Measurements from ENCODE around the gene LUZP2. TPM values are rescaled to one million over a fixed set of nuclear protein-coding genes. Genes with fewer than 3 reads are reported as not detected.

The LUZP2 gene
- total RNA-seq, 1 donor from 2014 or later = 0.96 TPM

DNA sequence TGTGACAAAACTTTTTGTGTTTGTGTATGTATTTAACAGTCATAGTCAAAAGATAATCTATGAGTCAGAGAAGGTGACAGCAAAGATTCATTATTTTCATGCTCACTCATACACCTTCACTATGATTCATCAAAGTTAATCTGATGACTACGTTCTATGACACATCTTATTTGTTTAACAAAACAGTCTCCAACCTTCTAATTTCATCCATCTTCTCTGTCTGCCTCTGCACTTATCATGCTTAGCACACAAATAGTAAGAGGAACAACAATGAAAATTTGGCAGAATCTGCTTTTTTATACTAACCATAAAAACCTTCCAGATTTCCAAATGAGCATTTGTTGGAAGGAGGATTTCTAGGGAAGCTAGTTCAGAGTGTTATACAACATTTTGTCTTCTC lies 568.9 kb downstream of the LUZP2 start:
- Mint-ChIP-seq H3K27ac (ENCODE audit: unreplicated experiment) (no peak overlapping the region), H3K36me3 (ENCODE audit: unreplicated experiment) (no peaks in the 10 kb centered on the region), H3K4me3 (ENCODE audit: unreplicated experiment) (no peak overlapping the region), H3K27me3 (ENCODE audit: unreplicated experiment) (no peaks in the 10 kb centered on the region), H3K9me3 (ENCODE audit: unreplicated experiment) (peaks cover 1% of the 10 kb centered on the region), H3K4me1 (ENCODE audit: low read depth, unreplicated experiment) (no peaks in the 10 kb centered on the region)
- no peak for DNase-seq
- TF ChIP-seq CTCF (IDR thresholded peaks at IDR 0.05; ENCODE audit: partially characterized antibody, unreplicated experiment) = no peak

DNA sequence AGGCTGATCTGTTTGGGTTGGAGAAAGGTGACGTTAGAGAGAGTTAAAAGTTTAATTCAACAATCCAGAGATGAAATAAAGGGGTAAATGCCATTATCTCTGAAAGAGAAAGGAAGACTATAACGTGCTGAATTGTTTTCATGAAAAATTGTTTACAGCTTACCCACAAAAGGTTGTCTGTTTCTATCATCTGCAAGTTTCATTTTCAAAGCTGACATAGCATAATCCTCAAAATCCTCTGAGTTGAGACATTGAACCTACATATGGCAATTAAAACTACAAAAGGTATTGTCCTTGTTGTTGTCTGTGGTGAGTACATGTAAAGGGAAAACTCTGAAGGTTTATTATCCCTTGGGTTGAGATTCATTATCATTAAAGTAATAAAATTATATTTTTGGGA lies 569.9 kb downstream of the LUZP2 start:
- Mint-ChIP-seq H3K4me3 (ENCODE audit: unreplicated experiment) (no peak overlapping the region), H3K36me3 (ENCODE audit: unreplicated experiment) (no peaks in the 10 kb centered on the region), H3K9me3 (ENCODE audit: unreplicated experiment) (peaks cover 1% of the 10 kb centered on the region), H3K27me3 (ENCODE audit: unreplicated experiment) (no peaks in the 10 kb centered on the region), H3K27ac (ENCODE audit: unreplicated experiment) (no peak overlapping the region), H3K4me1 (ENCODE audit: low read depth, unreplicated experiment) (no peaks in the 10 kb centered on the region)
- TF ChIP-seq CTCF (IDR thresholded peaks at IDR 0.05; ENCODE audit: partially characterized antibody, unreplicated experiment) = no peak
- no peak for DNase-seq

DNA sequence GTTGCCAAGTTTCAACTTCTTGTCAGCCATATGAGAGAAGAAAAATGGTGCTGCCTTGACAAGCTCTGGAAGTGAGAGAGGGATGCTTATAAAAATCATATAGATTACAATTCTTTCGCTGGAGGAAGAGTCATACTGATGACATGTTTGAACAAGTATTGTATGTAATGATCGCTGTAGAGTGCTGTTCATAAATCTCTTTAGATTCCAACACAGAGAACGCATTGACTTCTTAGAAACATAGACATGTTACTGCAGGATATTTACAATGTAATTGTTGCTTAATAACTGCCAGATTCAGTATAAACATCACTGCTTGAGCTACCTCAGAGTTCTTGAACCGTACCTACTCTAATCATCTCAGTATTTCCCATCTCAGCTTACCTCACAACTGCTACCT lies 571.6 kb downstream of the LUZP2 start:
- Mint-ChIP-seq H3K27me3 (ENCODE audit: unreplicated experiment) (no peaks in the 10 kb centered on the region), H3K9me3 (ENCODE audit: unreplicated experiment) (peaks cover 1% of the 10 kb centered on the region), H3K36me3 (ENCODE audit: unreplicated experiment) (no peaks in the 10 kb centered on the region), H3K4me3 (ENCODE audit: unreplicated experiment) (no peak overlapping the region), H3K4me1 (ENCODE audit: low read depth, unreplicated experiment) (no peaks in the 10 kb centered on the region), H3K27ac (ENCODE audit: unreplicated experiment) (no peak overlapping the region)
- DNase-seq = no peak
- TF ChIP-seq CTCF (IDR thresholded peaks at IDR 0.05; ENCODE audit: partially characterized antibody, unreplicated experiment) = no peak

GRCh38 chr11:25094085-25094802 lies 597.4 kb downstream of the LUZP2 start:
- H3K9me3 Mint-ChIP-seq (ENCODE audit: unreplicated experiment) = no peaks in the 10 kb centered on the region
- no peak for DNase-seq
- H3K27ac Mint-ChIP-seq (ENCODE audit: unreplicated experiment) = no peak overlapping the region
- no peaks in the 10 kb centered on the region for H3K4me1 Mint-ChIP-seq (ENCODE audit: low read depth, unreplicated experiment)
- no peak for TF ChIP-seq CTCF (IDR thresholded peaks at IDR 0.05; ENCODE audit: partially characterized antibody, unreplicated experiment)
- H3K36me3 Mint-ChIP-seq (ENCODE audit: unreplicated experiment) = no peaks in the 10 kb centered on the region
- no peaks in the 10 kb centered on the region for H3K27me3 Mint-ChIP-seq (ENCODE audit: unreplicated experiment)
- H3K4me3 Mint-ChIP-seq (ENCODE audit: unreplicated experiment) = no peak overlapping the region

GRCh38 chr11:25119416-25119815 lies 622.6 kb downstream of the LUZP2 start:
- Mint-ChIP-seq H3K9me3 (ENCODE audit: unreplicated experiment) (no peaks in the 10 kb centered on the region), H3K27me3 (ENCODE audit: unreplicated experiment) (no peaks in the 10 kb centered on the region), H3K36me3 (ENCODE audit: unreplicated experiment) (no peaks in the 10 kb centered on the region), H3K4me3 (ENCODE audit: unreplicated experiment) (no peak overlapping the region), H3K4me1 (ENCODE audit: low read depth, unreplicated experiment) (no peaks in the 10 kb centered on the region), H3K27ac (ENCODE audit: unreplicated experiment) (no peak overlapping the region)
- DNase-seq = no peak
- no peak for TF ChIP-seq CTCF (IDR thresholded peaks at IDR 0.05; ENCODE audit: partially characterized antibody, unreplicated experiment)
